ENCODE data around the gene JAG1.

JAG1 gene

GRCh38 chr20:10658876-10659632, 14.7 kb downstream of the JAG1 start:
- TF ChIP-seq CTCF (conservative IDR thresholded peaks at IDR 0.05; ENCODE audit: low read depth, low read length), result no peak
- no peak overlapping the region for H3K4me3 ChIP-seq (ENCODE audit: low read length)
- no peak for DNase-seq (ENCODE audit: low read depth)

GRCh38 chr20:10658051-10658823, 15.6 kb downstream of the JAG1 start:
- DNase-seq (ENCODE audit: low read depth), result no peak
- H3K4me3 ChIP-seq (ENCODE audit: low read length), result no peak overlapping the region
- TF ChIP-seq CTCF (conservative IDR thresholded peaks at IDR 0.05; ENCODE audit: low read depth, low read length), result no peak

GRCh38 chr20:10657453-10657852, 16.3 kb downstream of the JAG1 start:
- H3K4me3 ChIP-seq (ENCODE audit: low read length), result no peak overlapping the region
- DNase-seq (ENCODE audit: low read depth), result no peak
- TF ChIP-seq CTCF (conservative IDR thresholded peaks at IDR 0.05; ENCODE audit: low read depth, low read length), result no peak

- DNase-seq (ENCODE audit: low read depth), result no peak
- TF ChIP-seq CTCF (conservative IDR thresholded peaks at IDR 0.05; ENCODE audit: low read depth, low read length), result no peak
- H3K4me3 ChIP-seq (ENCODE audit: low read length), result no peak overlapping the region
Measured at GRCh38 chr20:10655720-10656669, 17.8 kb downstream of the JAG1 start.

DNA sequence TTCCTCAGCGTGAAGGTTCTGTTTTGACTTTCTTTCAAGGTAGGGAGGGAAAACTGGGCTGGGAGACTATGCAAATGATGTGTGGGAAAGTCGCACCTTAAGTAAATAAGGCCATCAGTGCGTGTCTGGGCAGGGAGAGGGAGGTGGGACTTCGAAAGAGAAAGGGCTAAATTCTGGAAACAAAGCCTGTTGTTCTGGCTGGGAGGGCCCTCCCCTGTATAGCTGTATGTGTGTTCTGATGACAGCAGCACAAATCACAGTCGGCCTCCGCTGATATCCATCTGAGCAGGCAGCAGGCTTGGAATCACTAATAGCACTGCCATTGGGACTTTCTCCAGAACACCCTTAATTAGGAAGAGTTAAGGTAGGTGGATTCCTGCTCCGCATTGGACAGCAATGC, 19.2 kb downstream of the JAG1 start:
- TF ChIP-seq CTCF (conservative IDR thresholded peaks at IDR 0.05; ENCODE audit: low read depth, low read length), result no peak
- H3K4me3 ChIP-seq (ENCODE audit: low read length), result no peak overlapping the region
- no peak for DNase-seq (ENCODE audit: low read depth)

- no peak for DNase-seq (ENCODE audit: low read depth)
- TF ChIP-seq CTCF (conservative IDR thresholded peaks at IDR 0.05; ENCODE audit: low read depth, low read length), result no peak
- no peak overlapping the region for H3K4me3 ChIP-seq (ENCODE audit: low read length)
Measured at GRCh38 chr20:10654250-10654610, 19.6 kb downstream of the JAG1 start.

All from retinal pigment epithelial cell (primary cell).